Effector CD8-positive, alpha-beta T cell (primary cell): ENCODE data around the gene TBC1D2B.
"Not testable (repeated sequence)": the region's sequence is repeated elsewhere in the genome, so short reads cannot be mapped to it uniquely, and the experiment has no call there.

Experiments used
- DNase-seq: peaks from one replicate; lab custom pipeline; 2025; lab: John Stamatoyannopoulos, UW

TBC1D2B gene

GRCh38 chr15:77974416-77975331 is 102.8 kb downstream of the TBC1D2B start:
- DNase-seq = no peak

GRCh38 chr15:77974098-77974414 is 103.5 kb downstream of the TBC1D2B start:
- DNase-seq = no peak

DNA sequence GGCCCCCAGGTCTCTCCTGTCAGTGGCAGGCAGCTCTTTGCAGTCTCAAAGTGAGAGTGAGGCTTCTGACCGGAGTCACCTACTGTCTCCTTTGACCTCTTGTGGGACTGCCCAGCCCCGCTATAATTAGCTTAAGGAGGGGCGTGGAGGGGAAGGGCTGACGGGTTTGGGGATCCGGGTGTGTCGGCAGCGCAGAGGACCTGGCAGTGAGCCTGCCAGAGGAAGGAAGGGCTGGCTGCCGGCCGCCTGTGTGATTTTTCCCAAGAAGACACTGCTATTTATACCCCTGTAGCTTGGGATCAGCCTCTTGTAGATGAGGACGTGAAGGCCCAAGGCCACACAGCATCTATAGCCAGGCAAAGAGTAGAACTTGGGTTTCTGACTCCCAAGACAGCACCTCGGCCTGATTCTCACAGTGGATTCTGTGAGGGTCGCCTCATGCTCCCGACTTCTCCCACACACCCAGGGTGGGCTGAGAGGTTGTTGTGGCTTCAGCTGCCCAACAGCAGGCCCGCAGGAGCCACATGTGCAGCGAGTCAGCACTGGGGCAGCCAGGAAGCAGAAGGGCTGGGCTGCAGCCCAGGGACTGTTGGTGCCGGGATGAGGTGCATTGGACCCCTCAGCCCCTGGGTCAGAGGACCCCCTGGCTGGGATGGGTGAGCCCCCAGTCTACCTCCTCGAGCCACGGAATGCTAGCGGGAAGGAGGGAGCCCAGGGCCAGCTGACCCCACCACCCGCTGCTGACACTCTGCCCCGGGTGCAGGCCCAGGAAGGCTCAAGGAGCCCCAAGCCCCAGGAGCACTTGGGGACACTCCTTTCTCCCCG is 104.0 kb downstream of the TBC1D2B start:
- not testable (repeated sequence) for DNase-seq

GRCh38 chr15:77972706-77973105 is 104.8 kb downstream of the TBC1D2B start:
- not testable (repeated sequence) for DNase-seq

DNA sequence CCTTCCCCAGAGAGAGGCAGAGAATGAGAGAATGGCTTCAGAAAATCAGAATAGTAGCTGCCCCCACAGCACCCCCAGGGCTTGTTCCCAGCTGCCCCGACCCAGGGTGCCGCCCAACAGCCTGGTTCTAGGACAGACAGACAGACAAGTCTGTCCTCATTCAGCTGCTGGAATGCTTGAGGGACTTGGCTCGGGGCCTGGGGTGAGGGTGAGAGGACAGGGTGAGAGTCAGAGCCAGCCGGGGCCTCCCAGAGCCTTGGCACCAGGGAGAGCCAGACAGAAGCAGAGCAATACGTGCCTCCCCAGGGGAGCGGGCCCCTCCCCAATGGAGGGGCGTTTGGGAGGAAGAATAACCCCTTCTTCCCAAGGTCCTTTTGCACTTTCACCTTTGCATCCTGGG is 105.6 kb downstream of the TBC1D2B start:
- not testable (repeated sequence) for DNase-seq

- DNase-seq = not testable (repeated sequence)
Observed at GRCh38 chr15:77970813-77971360, 106.6 kb downstream of the TBC1D2B start.

GRCh38 chr15:77969055-77969454 is 108.5 kb downstream of the TBC1D2B start:
- no peak for DNase-seq

- DNase-seq = no peak
Observed at GRCh38 chr15:77967798-77968197, 109.7 kb downstream of the TBC1D2B start.

DNA sequence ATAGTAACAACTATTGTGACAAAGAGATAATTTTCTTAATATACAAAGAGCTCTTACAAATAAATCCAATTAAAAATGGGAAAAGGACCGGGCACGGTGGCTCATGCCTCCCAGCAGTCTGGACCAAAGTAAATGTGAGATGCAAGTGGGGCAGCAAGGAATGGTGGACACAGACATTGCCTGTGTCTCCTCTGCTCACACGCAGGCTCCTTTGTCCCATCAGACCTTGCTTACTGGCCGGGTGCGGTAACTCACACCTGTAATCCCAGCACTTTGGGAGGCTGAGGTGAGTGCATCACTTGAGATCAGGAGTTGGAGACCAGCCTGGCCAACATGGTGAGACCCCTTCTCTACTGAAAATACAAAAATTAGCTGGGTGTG is 110.3 kb downstream of the TBC1D2B start:
- not testable (repeated sequence) for DNase-seq

- peak; percentile 21 for DNase-seq
Observed at GRCh38 chr15:77966540-77967234, 110.8 kb downstream of the TBC1D2B start.

- DNase-seq = no peak
Observed at GRCh38 chr15:77964193-77964592, 113.3 kb downstream of the TBC1D2B start.

- DNase-seq = peak; percentile 63
Observed at GRCh38 chr15:77959432-77959879, 118.1 kb downstream of the TBC1D2B start.

DNA sequence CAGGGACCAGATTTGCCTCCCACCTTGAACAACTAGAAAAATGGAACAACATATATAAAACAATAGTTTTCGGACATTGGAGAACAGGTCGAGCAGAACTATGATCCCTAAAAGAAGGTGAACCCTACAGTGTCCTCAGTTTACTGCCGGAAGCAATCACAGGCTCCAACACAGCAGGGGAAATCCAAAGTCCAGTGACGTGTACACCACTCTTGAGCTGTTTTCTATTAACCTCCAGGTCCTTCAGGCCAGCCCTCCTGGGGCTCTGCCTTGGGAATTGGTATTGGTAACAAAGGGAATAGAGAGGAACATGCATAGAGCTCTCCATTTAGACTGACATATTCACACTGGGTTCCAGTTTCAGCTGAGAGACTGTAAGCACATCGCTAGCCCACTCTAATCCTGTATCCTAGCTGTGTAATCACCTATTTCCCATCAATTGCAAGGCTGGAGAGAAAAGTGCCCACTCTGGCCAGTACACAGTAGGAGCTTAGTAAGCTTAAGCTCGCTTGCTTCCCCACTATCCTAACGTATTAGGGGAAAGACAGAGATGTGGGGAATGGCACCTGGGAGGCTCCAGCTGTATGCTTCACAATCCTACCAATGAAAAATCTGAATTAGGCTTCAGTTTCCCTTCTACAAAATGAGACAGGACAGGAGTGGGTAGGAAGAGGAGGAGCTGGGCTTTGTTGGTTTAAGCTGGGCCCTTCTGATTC is 118.6 kb downstream of the TBC1D2B start:
- DNase-seq = not testable (repeated sequence)

GRCh38 chr15:77958021-77958420 is 119.5 kb downstream of the TBC1D2B start:
- DNase-seq = not testable (repeated sequence)

GRCh38 chr15:77953926-77954325 is 123.6 kb downstream of the TBC1D2B start:
- not testable (repeated sequence) for DNase-seq

DNA sequence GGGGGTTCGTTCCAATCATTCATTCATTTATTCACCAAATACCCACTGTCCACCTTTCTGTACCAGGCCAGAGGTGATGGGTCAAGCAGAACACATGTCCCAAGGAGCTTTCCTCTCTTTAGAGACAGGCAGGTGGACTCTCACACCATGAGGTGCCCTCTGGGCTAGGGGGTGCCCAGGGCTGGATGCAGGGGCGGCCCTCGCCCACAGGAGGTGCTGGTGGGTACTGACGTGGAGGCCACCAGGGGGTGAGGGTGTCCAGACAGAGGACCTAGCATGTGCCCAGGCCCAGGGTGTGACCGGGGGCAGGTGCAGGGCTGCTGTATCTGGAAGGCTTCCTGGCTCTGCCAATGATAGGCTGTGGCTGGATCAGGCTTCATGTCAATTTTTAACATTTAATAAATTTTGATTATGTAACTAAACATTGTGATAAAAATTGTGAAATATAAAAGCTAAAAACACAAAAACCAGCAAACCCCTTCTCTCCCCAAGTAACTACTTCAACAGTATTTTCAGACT is 124.5 kb downstream of the TBC1D2B start:
- DNase-seq = not testable (repeated sequence)

DNA sequence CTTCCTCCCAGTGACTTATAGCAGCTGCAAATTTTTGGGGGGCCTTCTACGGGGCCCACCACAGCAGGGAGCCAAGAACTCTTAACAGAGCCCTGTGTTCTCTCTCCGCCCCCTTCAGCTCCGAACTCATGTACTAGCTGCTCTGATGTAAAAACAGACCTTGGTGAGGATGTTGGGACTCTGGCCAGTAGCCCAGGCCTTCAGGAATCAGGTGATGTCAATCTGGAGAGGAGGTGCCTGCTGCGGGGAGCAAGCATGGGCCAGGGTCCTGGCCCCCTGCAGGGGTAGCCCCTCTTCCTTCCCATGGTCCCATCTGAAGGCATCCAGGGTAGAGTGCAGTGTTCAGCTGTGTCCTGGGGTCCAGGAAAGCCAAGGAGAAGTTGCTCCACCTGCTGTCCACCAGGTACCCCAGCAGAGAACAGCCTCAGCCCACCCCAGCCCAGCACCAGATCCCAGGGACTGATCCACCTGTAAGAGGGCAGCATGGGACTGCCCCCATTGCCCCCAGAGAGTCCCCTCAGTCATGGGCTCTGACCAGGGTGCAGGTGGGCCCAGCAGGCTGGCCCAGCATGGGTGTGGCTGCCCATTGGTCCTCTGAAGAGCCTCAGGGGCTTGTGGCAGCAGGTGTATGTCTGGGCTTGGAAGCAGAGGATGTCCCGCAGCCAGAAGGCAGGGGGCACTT is 126.3 kb downstream of the TBC1D2B start:
- DNase-seq = not testable (repeated sequence)

- not testable (repeated sequence) for DNase-seq
Observed at GRCh38 chr15:77950470-77950869, 127.0 kb downstream of the TBC1D2B start.

DNA sequence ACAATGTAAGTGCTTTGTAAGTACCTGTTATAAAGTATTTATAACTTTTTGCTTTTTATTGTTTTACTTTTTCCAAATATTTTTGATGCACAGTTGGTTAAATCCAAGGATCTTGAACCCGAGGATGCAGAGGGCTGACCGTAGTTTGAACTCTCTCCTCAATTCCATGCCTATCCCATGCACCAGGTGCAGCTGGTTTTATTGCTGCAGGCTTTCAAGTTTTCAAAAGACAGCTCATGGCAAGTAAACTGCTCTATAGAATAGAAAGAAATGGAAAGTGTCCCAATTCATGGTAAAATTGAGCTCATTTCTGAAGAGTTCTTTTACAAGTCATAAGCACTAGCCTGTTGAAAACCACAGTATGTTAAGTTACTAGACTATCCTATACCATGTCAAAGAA is 131.9 kb downstream of the TBC1D2B start:
- DNase-seq = no peak
